Fibroblast of skin of back (primary cell): ENCODE results near the gene WDR11. TPM values are rescaled to one million over a fixed set of nuclear protein-coding genes. Genes with fewer than 3 reads are reported as not detected.

Source experiments
- DNase-seq: peaks from one replicate; pipeline ENCODE4 v3.0.0-alpha.2; 2013
- polyA plus RNA-seq, 2 experiments: library from polyadenylated mRNA; unstranded; fragments of 120-200 nt; gene quantifications; one replicate each; pipeline ENCODE4 v1.2.1, GENCODE V29; 2013; ENCODE audit not compliant: insufficient read length in 2 of 2

The WDR11 gene, protein sequence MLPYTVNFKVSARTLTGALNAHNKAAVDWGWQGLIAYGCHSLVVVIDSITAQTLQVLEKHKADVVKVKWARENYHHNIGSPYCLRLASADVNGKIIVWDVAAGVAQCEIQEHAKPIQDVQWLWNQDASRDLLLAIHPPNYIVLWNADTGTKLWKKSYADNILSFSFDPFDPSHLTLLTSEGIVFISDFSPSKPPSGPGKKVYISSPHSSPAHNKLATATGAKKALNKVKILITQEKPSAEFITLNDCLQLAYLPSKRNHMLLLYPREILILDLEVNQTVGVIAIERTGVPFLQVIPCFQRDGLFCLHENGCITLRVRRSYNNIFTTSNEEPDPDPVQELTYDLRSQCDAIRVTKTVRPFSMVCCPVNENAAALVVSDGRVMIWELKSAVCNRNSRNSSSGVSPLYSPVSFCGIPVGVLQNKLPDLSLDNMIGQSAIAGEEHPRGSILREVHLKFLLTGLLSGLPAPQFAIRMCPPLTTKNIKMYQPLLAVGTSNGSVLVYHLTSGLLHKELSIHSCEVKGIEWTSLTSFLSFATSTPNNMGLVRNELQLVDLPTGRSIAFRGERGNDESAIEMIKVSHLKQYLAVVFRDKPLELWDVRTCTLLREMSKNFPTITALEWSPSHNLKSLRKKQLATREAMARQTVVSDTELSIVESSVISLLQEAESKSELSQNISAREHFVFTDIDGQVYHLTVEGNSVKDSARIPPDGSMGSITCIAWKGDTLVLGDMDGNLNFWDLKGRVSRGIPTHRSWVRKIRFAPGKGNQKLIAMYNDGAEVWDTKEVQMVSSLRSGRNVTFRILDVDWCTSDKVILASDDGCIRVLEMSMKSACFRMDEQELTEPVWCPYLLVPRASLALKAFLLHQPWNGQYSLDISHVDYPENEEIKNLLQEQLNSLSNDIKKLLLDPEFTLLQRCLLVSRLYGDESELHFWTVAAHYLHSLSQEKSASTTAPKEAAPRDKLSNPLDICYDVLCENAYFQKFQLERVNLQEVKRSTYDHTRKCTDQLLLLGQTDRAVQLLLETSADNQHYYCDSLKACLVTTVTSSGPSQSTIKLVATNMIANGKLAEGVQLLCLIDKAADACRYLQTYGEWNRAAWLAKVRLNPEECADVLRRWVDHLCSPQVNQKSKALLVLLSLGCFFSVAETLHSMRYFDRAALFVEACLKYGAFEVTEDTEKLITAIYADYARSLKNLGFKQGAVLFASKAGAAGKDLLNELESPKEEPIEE
- polyA plus RNA-seq (2013, experiment 1 of 2; ENCODE audit: insufficient read length) = 29.9 TPM
- 31.6 TPM for polyA plus RNA-seq (2013, experiment 2 of 2; ENCODE audit: insufficient read length)

DNA sequence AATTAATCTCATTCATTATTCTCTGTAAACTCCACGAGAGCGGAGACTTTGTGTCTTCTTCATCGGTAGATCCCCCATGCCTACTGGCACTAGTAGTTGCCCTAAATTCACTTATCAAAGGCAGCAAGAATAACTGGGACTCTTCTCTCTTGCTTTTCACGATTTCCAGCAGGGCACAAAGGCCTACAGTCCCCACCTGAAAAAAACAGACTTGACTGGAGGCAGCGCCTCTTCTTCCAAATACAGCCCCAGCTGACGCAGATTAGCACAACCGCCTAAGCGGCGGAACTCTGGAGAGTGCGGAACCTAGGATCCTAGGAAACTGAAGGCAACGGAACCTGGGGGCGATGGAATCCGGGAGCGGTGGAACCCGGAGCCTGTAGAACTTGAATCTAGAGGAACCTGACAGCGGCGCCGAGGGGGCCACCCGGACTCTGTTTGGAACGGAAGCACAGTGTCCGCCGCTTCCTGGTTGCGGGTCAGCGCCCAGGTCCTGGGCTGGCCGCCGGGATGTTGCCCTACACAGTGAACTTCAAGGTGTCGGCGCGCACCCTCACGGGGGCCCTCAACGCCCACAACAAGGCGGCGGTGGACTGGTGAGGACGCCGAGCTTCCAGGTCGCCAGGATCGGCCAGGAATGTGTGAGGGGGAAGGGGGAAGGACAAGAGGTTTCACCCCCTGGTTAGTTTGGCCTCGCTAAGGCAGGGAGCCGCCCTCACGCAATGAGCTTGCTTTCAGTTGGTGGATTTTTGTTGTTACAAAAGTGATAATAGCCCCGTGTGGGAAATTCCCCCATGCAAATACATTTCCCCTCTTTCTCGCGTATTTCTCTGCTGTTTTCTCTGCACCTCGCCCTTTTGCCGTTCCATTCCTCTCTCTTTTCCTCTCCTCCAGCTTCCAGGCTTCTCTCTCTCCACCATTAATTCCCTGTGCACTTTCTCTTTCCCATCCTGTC, at the start of gene WDR11:
Gene WDR11, plus strand, starts transcription at position 452 of the 955 bp plus-strand sequence. Its CDS starts 59 bp downstream, at position 511.
- DNase-seq = peak; percentile 94

DNA sequence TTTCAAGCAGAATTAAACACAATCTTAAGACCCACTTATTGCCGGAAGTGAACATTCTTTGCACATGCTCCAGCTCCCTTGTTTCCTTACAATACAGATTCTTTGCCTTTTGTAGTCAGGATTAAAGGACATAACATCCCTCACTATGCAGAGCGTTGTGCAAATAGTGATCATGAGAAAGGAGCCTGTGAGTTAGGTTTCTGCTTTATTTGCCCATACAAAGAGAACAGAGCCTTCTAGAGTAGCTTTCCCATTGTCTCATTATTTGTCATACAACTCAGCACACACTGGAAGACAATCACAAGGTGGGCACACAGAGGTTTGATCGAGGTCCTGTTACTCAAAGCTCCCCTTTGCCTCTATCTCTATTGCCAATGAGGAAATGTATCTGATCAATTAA, 48.2 kb upstream of the WDR11 start:
- DNase-seq = no peak

DNA sequence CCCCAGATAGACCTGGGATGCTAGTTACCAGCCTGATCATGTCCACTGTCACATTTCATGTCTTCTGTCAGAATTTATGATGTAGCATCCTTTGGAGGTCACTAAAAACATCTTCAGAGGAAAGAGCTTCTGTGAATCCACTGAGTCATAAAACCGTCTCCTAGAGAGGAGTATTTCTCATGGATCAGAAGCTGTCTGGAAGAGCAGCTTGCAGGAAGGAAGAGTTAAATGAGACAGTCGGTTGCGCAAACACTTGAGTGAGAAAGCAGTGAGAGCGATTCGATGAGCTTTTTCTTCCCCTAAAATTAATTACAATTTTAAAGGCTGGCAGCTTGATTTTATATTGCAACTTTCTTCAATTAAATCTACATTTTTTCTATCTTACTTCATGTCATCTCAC, 47.2 kb upstream of the WDR11 start:
- no peak for DNase-seq

DNA sequence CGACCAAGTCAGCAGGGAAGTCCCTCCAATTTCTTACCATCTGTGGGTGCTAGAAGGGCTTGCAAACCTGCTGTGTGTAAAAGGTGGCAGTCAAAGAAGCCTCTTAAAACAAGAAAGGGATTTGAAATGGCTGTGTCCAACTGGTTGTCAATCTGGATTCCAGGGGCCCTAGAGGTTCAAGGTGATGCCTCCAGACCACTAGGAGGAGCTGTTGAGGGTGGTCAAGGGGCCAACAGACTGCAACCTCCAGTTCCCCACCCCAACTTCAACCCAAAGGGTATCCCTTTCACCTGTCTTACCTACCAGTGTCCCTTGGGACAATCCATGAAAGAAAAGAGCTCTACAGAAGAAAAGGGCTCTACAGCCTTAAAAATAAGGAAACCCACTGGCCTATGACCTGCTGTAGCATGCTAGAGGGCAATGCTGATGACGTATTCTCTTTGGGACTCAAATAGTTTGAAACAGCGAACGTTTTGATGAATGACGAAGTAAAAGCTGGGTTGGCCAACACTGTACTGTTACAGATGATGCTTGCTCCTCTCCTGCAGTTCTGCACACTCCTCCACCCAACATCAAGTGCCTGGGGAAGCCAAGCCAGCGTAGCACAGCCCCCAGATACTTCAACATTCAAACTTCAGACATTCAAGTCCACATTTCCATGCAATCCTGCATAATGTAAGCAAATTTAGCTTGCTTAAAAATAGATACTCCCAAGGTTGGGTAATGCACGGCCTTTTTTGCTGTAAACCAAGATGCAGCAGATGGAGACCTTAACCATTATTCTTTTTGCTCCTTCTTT, 45.9 kb upstream of the WDR11 start:
- no peak for DNase-seq

DNA sequence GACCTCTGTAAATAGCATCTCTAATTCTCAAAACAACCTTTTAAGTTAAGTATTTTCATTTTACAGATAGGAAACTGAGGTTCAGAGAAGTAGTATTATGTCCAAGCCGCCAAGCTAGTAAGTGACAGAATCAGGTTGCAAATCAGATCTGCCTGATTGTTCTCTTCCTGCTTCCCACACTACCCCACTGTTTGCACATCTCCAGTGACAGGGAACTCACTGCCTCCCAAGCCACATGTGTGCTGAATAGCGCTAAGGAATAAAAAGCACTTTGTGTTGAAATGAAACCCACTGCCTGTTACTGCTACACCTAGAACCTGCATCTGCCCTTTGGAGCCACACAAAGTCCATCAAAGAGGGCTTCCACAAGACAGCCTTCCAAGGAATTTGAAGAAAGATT, 45.1 kb upstream of the WDR11 start:
- no peak for DNase-seq

DNA sequence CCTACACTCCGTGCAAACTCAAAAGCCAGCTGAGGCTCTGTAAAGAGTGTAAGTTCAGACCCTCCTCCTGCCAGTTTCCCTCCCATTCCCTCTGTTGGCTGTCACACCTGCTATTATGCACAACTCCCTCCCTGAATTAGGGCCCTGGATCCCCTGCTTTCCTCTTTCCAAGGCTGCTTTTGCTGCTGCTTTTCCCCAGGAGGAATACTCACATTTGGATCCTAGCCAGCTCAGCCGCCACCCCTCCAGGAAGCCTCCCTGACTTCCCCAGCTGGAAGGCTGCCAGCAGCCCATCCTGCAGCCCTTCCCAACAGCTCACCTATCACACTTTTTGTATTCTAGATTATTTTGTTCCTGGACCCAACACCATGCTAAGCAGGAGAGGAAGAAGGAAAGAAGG, 40.9 kb upstream of the WDR11 start:
- DNase-seq = no peak

DNA sequence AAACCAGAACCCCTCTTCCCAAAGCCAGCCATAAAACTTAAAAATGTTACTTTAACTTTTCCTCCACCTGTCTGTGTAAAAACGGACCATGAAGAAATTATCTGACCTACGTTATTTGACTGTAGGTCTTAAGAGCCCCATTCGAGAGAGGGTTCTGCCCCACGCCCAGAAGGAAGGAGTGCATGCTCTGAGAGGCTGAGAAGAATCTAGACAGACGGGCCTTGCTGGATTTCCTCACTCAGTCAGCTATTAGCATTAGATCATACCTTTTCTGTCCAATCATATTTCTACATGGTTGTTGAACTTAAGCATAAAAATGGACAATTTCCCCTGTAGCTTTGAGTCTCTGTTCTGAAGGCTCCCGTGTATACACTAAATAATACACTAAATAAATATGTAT, 38.1 kb upstream of the WDR11 start:
- no peak for DNase-seq

DNA sequence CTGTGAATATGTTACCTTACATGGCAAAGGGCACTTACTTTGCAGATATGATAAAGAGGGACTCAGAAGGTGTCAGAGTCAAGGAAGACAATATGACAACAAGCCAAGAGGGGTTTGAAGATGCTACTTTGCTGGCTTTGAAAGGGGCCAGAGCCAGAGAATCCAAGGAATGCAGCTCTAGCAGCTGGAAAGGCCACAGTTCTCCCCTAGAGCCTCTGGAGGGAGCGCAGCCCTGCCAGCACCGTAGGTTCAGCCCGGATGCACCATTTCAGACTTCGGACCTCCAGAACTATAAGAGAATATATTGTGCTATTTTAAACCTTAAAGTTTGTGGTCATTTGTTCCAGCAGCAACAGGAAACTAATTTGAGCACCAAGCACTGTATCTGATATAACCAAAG, 32.9 kb upstream of the WDR11 start:
- DNase-seq = no peak

DNA sequence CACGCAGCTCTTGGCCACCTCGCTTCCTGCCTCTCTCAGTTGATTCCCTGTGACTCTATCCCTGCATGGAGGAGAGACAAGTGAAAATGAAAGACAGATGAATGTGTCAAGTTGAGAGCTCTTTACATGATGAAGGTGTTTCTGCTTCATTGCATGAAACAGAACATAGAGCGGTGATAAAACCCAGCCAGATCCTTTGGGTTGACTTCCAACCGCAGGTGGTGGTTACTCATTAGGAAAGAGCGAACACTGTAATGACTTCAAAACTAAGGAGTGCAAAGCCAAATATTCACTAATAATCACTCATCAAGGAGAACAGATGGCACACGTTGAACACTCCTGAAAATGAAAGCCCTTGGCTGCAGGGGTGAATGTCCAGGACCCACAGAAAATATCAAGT, 31.8 kb upstream of the WDR11 start:
- DNase-seq = no peak

DNA sequence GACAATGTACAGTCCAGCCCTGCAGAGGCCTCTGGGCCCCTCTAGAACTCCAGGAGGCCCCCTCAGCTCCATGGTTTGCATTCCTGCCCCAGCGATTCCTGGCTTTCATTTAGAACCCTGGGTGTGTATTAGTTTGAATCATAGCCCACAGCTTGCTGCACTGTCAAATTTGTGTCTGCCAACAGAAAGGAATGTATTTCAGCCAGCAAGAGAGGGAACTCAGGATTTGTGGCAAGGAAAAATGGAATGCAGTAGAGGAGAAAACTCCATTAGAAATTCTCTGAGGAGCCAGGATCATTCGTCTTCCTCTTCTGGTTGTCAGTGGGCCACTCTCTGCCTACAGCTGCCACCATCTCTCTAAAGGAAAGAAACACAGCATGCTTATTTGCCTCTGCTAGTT, 27.9 kb upstream of the WDR11 start:
- peak; percentile 2 for DNase-seq

DNA sequence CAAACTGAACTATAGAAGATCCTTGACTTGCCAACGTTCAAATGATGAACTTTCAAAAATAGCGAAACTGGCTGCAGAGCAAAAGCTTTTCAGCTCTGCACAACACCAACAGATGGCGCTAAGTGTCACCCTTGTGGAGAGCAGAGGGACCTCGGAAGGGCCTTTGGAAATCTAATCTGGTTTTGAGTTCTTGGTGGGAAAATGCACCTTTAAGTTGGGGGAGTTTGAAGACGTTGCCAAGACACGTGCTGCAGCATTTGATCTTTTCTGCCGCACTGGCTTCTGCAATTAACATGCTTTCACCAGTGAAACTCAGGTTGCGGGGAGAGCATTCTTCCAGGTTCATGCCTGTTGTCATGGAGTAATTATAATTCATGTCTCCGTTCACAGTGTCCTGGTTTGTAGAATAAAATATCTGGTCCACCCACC, 26.3 kb upstream of the WDR11 start:
- no peak for DNase-seq

DNA sequence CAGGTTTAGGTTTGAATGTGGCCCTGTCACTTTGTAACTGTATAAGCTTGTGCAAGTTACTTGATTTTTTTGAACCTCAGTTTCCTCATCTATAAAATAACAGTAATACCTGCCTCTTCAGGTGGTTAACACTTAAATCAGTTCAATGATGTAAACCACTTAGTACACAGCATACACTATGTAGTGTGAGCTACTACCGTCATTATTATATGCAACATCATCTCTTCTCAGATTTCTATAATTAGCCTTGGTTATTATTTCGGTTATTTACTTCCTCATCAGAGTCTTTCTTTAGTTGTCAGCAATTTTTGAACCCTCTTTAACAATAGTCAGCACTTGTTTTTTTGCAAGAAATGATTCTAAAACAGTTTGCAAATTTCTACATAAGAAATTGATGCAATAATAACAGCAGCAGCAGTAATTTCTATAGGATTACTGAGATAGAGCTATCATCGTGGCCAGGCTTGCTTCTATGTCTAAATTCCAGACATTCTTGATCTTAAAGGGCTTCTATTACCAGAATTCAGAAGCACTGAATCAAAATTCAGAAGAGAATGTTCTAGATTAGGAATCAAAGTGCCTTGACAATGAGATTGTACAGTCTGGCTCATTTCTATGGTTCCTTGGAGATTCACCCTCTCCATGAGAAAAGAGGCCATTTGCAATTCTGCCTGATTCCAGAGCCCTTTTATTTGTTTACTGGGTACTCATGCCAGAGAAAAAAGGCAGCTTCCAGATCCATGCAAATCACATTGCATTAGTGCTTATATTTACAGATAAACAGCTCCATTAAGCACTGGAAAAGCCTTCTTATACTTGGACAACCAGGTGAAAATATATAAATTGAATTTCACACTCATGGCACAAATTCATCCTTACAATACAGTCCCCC, 25.0 kb upstream of the WDR11 start:
- no peak for DNase-seq

DNA sequence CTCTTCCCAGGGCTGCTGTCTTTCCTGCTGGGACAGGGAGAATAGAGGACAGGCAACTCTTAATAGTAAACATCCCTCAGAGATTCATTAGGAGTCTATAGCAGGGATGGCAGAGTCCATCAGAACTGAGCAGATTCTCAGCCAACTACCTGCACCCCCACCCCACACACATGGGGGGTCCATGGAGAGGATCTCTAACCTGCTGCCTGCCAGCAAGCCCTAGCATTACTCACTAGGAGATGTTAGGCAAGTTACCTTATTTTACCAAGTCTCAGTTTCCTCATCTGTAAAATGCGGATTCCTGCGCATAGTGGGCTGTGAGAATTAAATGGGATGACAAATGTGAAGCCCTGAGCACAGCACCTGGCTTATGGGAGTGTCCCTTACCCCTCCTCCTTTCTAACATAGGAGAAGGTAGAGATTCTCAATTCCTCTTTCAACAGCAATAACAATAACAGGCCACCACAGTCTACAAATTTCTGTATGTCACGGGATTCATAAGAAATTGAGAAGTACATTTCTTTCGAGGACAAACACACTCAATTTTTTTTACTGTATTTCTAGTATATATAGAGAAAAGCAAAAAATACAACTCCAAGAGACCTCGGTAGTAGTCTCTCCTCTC, 23.8 kb upstream of the WDR11 start:
- no peak for DNase-seq

DNA sequence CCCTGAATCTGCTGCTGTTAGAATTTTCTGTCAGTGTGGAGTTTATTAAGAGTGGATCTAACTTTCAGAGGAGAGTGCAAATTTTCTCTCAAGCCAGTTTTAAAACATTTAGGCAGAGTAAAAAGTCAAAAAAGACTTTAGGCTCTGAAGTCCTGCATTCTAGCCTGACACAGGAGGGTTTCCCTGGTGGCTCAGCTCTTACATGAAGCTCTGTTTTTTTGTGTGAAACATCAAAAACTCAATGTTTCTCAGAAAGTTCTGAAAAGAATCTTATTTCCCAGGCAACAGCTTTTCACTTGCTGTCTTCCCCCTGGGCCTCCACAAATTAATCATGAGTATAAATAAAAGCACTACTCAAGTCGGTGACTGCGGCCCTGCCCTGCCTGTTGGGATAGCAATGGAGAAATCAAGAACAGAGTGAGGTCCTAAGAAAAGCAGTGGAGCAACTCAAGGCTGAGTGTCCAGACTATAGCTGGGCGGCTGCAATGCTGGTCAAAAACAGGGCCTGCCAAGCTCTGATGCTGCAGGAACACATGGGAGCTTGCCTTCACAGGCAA, 22.3 kb upstream of the WDR11 start:
- DNase-seq = no peak

DNA sequence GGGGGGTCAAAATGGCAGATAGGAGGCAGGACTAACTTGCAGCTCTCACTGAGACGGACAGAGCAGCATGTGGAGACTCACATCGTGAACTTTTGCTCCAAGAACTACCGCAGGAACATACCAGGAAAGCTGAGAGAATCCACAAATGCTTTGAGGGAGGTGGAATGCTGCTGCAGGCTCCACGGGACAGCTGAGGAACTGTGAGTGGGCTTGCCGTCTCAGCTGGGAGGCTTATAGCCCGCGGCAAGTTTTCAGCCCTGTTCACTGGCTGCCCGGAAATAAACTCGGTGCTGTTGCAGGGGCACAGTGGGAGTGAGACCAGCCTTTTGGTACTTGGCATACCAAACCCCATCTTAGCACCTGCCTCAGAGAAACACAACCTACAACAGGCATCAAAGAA, 19.1 kb upstream of the WDR11 start:
- no peak for DNase-seq

DNA sequence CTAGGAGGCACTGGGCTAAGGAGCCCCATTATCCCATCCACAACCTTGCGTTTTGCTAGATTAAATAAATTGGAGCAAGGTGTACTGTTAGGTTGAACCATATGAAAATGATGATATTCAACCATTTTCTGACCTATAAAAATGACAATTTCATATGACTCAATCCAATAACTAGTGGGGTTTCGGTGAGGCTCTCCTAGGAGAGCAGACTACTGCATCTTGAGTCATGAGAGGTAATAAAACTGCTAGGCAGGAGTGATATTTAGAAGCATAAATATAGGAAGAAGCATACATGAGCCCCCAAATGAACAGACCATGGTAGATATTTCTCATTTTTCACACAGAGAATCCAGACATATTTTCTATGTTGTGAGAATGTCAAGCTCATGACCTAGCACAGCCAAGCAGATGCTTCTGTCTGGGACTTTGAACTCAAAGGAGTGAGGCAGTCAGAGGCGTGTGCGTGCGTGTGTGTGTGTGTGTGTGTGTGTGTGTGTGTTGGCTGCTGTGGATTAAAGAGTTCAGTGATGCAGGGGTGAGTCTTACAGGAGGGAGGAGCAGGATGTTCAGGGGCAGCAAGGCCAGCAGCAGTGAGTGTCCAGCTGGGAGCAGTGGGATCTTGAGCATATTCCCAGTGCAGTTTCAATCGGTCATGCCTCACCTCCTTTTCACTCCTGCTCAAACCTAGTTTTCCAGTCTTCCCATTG, 17.8 kb upstream of the WDR11 start:
- no peak for DNase-seq

DNA sequence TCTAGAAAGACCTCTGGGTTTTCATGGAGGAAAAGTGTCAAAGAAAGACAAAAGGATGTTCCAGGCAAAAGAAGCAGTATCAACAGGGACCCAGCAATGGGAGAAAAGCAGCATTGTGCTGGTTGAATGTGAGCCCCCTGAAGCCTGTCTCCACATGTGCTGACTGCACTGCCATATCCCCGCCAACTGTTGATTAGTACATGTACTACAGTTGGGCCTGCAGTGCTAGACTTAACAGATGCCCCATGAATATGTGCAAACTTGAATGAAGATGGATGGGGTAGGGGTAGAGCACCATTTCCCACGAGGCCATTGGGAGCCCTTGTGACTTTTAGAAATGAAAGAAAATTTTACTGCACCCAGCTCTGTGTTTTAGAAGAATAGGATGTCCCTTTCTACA, 15.6 kb upstream of the WDR11 start:
- DNase-seq = no peak

DNA sequence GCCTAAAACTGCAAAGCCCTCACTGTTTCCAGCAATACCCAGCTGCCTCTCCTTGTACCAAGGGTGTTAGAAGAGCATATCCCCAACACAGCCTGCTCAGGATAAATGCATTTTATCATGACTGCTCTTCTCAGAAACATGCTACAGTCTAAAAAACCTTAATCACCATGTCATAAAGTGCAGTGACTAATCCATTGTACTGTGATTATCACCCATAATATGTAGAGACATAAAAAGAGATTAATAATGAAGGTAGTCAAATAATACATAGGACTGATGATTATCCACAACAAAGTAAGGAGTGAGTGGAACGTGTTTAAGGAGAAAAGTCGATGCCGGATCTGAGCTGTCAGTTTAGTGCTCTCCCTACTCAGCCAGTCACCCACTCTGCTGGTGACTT, 12.2 kb upstream of the WDR11 start:
- no peak for DNase-seq
